ENCODE results near the gene MID1IP1. TPM values are rescaled to one million over a fixed set of nuclear protein-coding genes. Genes with fewer than 3 reads are reported as not detected.
A peak's percentile ranks its signal among the peaks of the same experiment; 100 is the strongest.

MID1IP1 gene
- total RNA-seq, 2 donors from 2014 or later: 42.8 to 60.9 TPM

DNA sequence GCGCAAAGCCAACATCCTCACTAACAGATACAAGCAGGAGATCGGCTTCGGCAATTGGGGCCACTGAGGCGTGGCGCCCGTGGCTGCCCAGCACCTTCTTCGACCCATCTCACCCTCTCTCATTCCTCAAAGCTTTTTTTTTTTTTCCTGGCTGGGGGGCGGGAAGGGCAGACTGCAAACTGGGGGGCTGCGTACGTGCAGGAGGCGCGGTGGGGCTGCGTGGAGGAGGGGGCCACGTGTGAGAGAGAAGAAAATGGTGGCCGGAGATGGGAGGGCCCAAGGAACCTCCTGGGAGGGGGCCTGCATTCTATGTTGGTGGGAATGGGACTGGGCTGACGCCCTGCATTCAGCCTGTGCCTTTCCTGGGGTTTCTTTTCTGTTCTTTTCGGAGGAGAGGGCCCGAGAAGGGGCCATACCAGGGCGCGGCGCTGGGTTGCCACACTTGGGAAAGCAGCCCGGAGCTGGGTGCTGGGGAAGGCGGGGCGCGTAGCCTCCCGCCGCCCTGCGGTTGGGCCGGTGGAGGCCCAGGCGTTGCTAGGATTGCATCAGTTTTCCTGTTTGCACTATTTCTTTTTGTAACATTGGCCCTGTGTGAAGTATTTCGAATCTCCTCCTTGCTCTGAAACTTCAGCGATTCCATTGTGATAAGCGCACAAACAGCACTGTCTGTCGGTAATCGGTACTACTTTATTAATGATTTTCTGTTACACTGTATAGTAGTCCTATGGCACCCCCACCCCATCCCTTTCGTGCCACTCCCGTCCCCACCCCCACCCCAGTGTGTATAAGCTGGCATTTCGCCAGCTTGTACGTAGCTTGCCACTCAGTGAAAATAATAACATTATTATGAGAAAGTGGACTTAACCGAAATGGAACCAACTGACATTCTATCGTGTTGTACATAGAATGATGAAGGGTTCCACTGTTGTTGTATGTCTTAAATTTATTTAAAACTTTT, 4.5 kb downstream of the MID1IP1 start:
- intact Hi-C loops (cut with DNase I): no loop called here

DNA sequence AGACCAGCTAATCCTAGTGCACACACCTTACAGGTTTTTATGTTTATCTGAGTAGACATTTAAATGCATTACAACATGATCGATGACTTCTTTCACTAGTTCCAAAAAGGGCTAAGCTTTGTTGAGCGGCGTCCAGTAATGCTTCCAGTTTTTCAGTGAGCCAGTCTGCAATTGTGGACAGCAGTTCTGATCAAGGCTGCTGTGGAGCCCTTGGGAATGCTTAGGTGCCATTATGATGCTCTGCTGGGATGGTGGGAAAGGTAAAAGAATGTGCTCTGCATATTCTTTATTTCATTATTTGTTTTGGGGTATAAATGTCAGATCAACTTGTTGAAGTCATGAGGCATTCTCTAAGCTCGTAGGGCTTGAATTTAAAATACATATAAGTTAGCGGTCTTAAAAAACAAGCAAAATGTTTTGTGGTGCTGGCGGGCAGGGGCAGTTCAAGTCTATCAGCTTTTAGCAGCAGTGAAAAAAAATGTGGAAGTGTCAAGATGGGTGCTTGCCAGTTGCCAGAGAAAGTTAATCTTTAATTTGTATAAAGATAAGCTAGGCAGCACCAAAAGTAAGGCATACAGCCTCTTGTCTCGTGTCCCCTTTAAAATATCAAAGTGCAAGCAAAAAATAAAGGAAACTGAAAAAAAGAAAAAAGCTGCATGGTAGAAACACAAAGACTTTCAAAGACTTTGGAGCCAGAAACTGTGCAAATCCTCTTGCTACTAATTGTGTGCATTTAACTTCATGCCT, 5.8 kb downstream of the MID1IP1 start:
- peak overlapping the region; percentile 78 for H3K27ac ChIP-seq
- no peak overlapping the region for H3K9ac ChIP-seq (ENCODE audit: low read depth in 2 of 2, low read length in 2 of 2)
- no peak overlapping the region for H3K4me3 ChIP-seq
- H3K36me3 ChIP-seq: no peaks in the 10 kb centered on the region
- intact Hi-C loops (cut with DNase I): no loop called here
- no peak for DNase-seq
- no peak for TF ChIP-seq CTCF (IDR thresholded peaks at IDR 0.05)
- no peaks in the 10 kb centered on the region for H3K4me1 ChIP-seq
- H3K9me3 ChIP-seq: no peaks in the 10 kb centered on the region
- no peaks in the 10 kb centered on the region for H3K27me3 ChIP-seq

More for the DNA sequence above, 4.5 kb downstream of the MID1IP1 start:
- Histone ChIP-seq H3K27ac (peak overlapping the region; percentile 78), H3K36me3 (no peaks in the 10 kb centered on the region), H3K9ac (ENCODE audit: low read depth in 2 of 2, low read length in 2 of 2) (peak overlapping the region; percentile 85 to 90), H3K9me3 (no peaks in the 10 kb centered on the region), H3K27me3 (no peaks in the 10 kb centered on the region), H3K4me1 (no peaks in the 10 kb centered on the region), H3K4me3 (peak overlapping the region; percentile 55)
- no peak for TF ChIP-seq CTCF (IDR thresholded peaks at IDR 0.05)
- DNase-seq: peak; percentile 63

GRCh38 chrX:38807873-38808272, 6.6 kb downstream of the MID1IP1 start:
- intact Hi-C loops (cut with DNase I): no loop called here
- H3K27ac ChIP-seq: no peak overlapping the region

GRCh38 chrX:38811515-38812243, 10.4 kb downstream of the MID1IP1 start:
- Histone ChIP-seq H3K4me1 (no peaks in the 10 kb centered on the region), H3K27ac (no peak overlapping the region), H3K9me3 (no peaks in the 10 kb centered on the region), H3K4me3 (no peak overlapping the region), H3K9ac (ENCODE audit: low read depth in 2 of 2, low read length in 2 of 2) (no peak overlapping the region), H3K27me3 (no peaks in the 10 kb centered on the region), H3K36me3 (no peaks in the 10 kb centered on the region)
- TF ChIP-seq CTCF (IDR thresholded peaks at IDR 0.05): no peak
- no peak for DNase-seq
- intact Hi-C loops (cut with DNase I): no loop called here

More at GRCh38 chrX:38807873-38808272, 6.6 kb downstream of the MID1IP1 start:
- no peaks in the 10 kb centered on the region for H3K4me1 ChIP-seq
- no peaks in the 10 kb centered on the region for H3K36me3 ChIP-seq
- H3K27me3 ChIP-seq: no peaks in the 10 kb centered on the region
- TF ChIP-seq CTCF (IDR thresholded peaks at IDR 0.05): no peak
- no peak for DNase-seq
- H3K9ac ChIP-seq (ENCODE audit: low read depth in 2 of 2, low read length in 2 of 2): no peak overlapping the region
- no peaks in the 10 kb centered on the region for H3K9me3 ChIP-seq
- H3K4me3 ChIP-seq: no peak overlapping the region

DNA sequence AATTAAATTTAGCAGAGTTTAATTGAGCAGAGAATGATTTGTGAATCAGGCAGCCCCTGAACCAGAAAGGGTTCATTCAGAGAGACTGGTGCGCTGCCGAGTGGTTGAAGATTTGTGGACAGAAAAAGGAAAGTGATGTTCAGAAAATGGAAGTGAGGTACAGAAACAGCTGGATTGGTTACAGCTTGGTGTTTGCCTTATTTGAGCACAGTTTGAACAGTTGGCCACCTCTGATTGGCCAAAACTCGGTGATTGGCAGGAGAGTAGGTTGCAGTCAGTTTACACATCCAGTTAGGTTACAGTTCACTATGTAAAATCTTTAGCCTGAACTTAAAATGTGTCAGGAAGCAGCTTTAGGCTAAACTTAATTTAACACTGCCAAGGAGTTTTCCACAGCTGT, 14.9 kb downstream of the MID1IP1 start:
- no peak overlapping the region for H3K4me3 ChIP-seq
- H3K4me1 ChIP-seq: no peaks in the 10 kb centered on the region
- intact Hi-C loops (cut with DNase I): no loop called here
- H3K36me3 ChIP-seq: no peaks in the 10 kb centered on the region
- H3K9me3 ChIP-seq: no peaks in the 10 kb centered on the region
- TF ChIP-seq CTCF (IDR thresholded peaks at IDR 0.05): no peak
- H3K27me3 ChIP-seq: no peaks in the 10 kb centered on the region
- no peak overlapping the region for H3K9ac ChIP-seq (ENCODE audit: low read depth in 2 of 2, low read length in 2 of 2)
- no peak for DNase-seq
- no peak overlapping the region for H3K27ac ChIP-seq
